Activated CD8-positive, alpha-beta T cell treated with anti-CD3 and anti-CD28 coated beads, Interleukin-2, amount 10 ng/mL, durations not matched to agents 7 days and 5 days (primary cell): ENCODE data around the gene TYROBP. TPM values are rescaled to one million over a fixed set of nuclear protein-coding genes. Genes with fewer than 3 reads are reported as not detected.
A peak's percentile ranks its signal among the peaks of the same experiment; 100 is the strongest.
"Not testable (repeated sequence)": the region's sequence is repeated elsewhere in the genome, so short reads cannot be mapped to it uniquely, and the experiment has no call there.

Experiments
- ATAC-seq: fragments of 150-1000 bp; cut with Tn5 transposase; one replicate; pipeline ENCODE4 v1.10.0; 2021; ENCODE audit warnings: moderate library complexity
- CTCF ChIA-PET: fragments of 350-600 bp; sonication (Branson Sonifier 250); formaldehyde crosslinking; loops from one replicate; lab custom pipeline; 2021; ENCODE audit warnings: antibody characterized with exemption; lab: Charles Lee
- POLR2A ChIA-PET: fragments of 350-600 bp; sonication (Branson Sonifier 250); formaldehyde crosslinking; loops from one replicate; lab custom pipeline; 2021; ENCODE audit warnings: antibody characterized with exemption; lab: Charles Lee
- DNase-seq: peaks from one replicate; pipeline ENCODE4 v3.0.0-alpha.2; 2020
- H3K27ac Mint-ChIP-seq: one replicate; pipeline ENCODE4 v1.8.0; 2021; ENCODE audit warnings: mild to moderate bottlenecking, mixed read lengths
- H3K27me3 Mint-ChIP-seq: one replicate; pipeline ENCODE4 v1.8.0; 2021; ENCODE audit warnings: low read depth, mixed read lengths
- H3K36me3 Mint-ChIP-seq: one replicate; pipeline ENCODE4 v1.8.0; 2021; ENCODE audit warnings: low read depth, mixed read lengths
- H3K4me1 Mint-ChIP-seq: one replicate; pipeline ENCODE4 v1.8.0; 2021; ENCODE audit warnings: low read depth, mixed read lengths
- H3K4me3 Mint-ChIP-seq: one replicate; pipeline ENCODE4 v1.8.0; 2021; ENCODE audit warnings: mild to moderate bottlenecking, mixed read lengths
- H3K9me3 Mint-ChIP-seq: one replicate; pipeline ENCODE4 v1.8.0; 2022; ENCODE audit warnings: mixed read lengths; ENCODE audit not compliant: insufficient read depth
- total RNA-seq, 2 experiments: library from RNA; stranded (reverse); gene quantifications; one replicate each; pipeline ENCODE4 v1.2.3, GENCODE V29; 2021

The TYROBP gene
- total RNA-seq: under 1 TPM; 0.52 to 0.71 TPM

- no peak within 1 kb of the TSS for H3K4me3 Mint-ChIP-seq
- POLR2A ChIA-PET: no interaction called here
Observed at GRCh38 chr19:35908010-35908441, at the start of gene TYROBP. TYROBP (minus strand) TSS chr19:35908295; CDS start chr19:35908228, 67 bp downstream.

GRCh38 chr19:35957411-35957810 lies 49.3 kb upstream of the TYROBP start:
- CTCF ChIA-PET: interaction anchor here (0.9 to 2.2 kb wide), 2 partner anchors 11 to 31 kb away, joined by 3 to 8 read pairs; no protein-coding TSS in a partner anchor
- H3K36me3 Mint-ChIP-seq, H3K9me3 Mint-ChIP-seq, DNase-seq, H3K4me3 Mint-ChIP-seq, ATAC-seq, POLR2A ChIA-PET: not testable (repeated sequence)
- peaks cover 41% of the 10 kb centered on the region for H3K4me1 Mint-ChIP-seq
- peak overlapping the region; percentile 27 for H3K27ac Mint-ChIP-seq
- H3K27me3 Mint-ChIP-seq: peaks cover 23% of the 10 kb centered on the region

More at GRCh38 chr19:35908010-35908441, at the start of gene TYROBP:
- Mint-ChIP-seq H3K27me3 (no peaks in the 10 kb centered on the region), H3K36me3 (peaks cover 17% of the 10 kb centered on the region), H3K27ac (peak within 1 kb of the TSS; percentile 65), H3K4me1 (peaks cover 57% of the 10 kb centered on the region), H3K9me3 (no peaks in the 10 kb centered on the region)
- ATAC-seq (no peak), DNase-seq (no peak)
- CTCF ChIA-PET: interaction anchor here (1.0 to 2.1 kb wide), 2 partner anchors 23 to 26 kb away, joined by 3 to 9 read pairs; no protein-coding TSS in a partner anchor

- H3K4me1 Mint-ChIP-seq: peaks cover 48% of the 10 kb centered on the region
- H3K9me3 Mint-ChIP-seq: peaks cover 5% of the 10 kb centered on the region
- ATAC-seq: no peak
- H3K4me3 Mint-ChIP-seq: no peak overlapping the region
- POLR2A ChIA-PET: interaction anchor here (0.6 kb wide), 1 partner anchor 343 kb away, joined by 3 read pairs; the partner anchor contains the start of gene HAUS5
- no peak for DNase-seq
- CTCF ChIA-PET: no interaction called here
- H3K27ac Mint-ChIP-seq: no peak overlapping the region
- H3K27me3 Mint-ChIP-seq: peaks cover 23% of the 10 kb centered on the region
- peaks cover 4% of the 10 kb centered on the region for H3K36me3 Mint-ChIP-seq
Observed at GRCh38 chr19:35955881-35956634, 48.0 kb upstream of the TYROBP start.

DNA sequence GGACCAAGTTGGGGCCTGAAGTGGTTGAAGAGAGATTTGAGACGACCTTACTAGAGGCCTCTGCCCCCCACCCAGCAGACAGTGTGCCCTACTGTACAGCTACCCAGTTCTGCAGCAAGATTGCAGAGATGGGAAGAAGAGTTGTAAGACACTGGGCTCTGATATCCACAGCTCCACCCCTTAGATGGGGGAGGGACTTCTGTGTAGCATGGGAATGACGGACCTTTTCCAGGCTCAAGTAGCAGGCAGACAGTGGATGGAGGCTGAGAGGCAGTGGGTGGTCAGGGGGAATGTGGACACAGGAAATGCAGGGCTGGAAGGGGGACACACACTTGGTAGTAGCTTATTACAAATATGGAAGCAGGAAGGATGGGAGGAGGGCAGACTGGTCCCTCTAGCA lies 41.0 kb upstream of the TYROBP start:
- no peak for ATAC-seq
- peaks cover 31% of the 10 kb centered on the region for H3K4me1 Mint-ChIP-seq
- CTCF ChIA-PET: interaction anchor here (0.6 to 1.5 kb wide), 5 partner anchors 21 to 533 kb away, joined by 3 to 4 read pairs (median 3); no protein-coding TSS in a partner anchor

DNA sequence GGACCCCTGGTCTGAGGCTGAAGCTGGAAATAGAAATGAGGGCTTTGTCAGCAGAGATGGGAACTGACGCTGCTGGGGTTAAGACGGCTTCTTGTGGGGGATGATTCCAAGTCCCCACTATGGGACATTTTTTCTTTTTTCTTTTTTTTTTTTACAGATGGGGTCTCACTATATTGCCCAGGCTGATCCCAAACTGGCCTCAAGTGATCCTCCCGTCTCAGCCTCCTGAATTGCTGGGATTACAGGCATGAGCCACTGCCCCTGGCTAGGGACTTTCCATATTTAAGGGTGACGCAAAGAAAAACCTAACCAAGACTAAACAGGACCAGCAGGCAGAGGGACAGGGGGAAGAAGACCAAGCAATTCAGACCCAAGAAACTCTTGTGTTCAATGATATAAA lies 38.1 kb upstream of the TYROBP start:
- no peak for DNase-seq
- H3K36me3 Mint-ChIP-seq: peaks cover 4% of the 10 kb centered on the region
- H3K4me1 Mint-ChIP-seq: peaks cover 8% of the 10 kb centered on the region
- no peak for ATAC-seq
- no peaks in the 10 kb centered on the region for H3K27me3 Mint-ChIP-seq
- H3K4me3 Mint-ChIP-seq: no peak overlapping the region
- H3K27ac Mint-ChIP-seq: no peak overlapping the region
- ChIA-PET CTCF (interaction anchor here (0.8 to 2.8 kb wide), 3 partner anchors 12 to 15 kb away, joined by 3 to 8 read pairs (median 7); no protein-coding TSS in a partner anchor), POLR2A (interaction anchor here (0.8 kb wide), 1 partner anchor 107 kb away, joined by 3 read pairs; no protein-coding TSS in a partner anchor)
- no peaks in the 10 kb centered on the region for H3K9me3 Mint-ChIP-seq

More for the DNA sequence above, 41.0 kb upstream of the TYROBP start:
- DNase-seq: no peak
- Mint-ChIP-seq H3K9me3 (no peaks in the 10 kb centered on the region), H3K27me3 (no peaks in the 10 kb centered on the region), H3K27ac (no peak overlapping the region), H3K36me3 (peaks cover under 1% of the 10 kb centered on the region), H3K4me3 (no peak overlapping the region)
- POLR2A ChIA-PET: interaction anchor here (0.6 to 1.5 kb wide), 3 partner anchors 15 to 105 kb away, joined by 3 to 4 read pairs (median 3); partner anchors contain the start of gene THAP8

GRCh38 chr19:35945121-35945790 lies 37.2 kb upstream of the TYROBP start:
- Mint-ChIP-seq H3K27me3 (no peaks in the 10 kb centered on the region), H3K27ac (peak overlapping the region; percentile 22), H3K4me3 (no peak overlapping the region), H3K4me1 (peaks cover 12% of the 10 kb centered on the region), H3K36me3 (peaks cover 9% of the 10 kb centered on the region), H3K9me3 (no peaks in the 10 kb centered on the region)
- ChIA-PET POLR2A (no interaction called here), CTCF (interaction anchor here (0.8 to 2.8 kb wide), 3 partner anchors 13 to 14 kb away, joined by 3 to 8 read pairs (median 7); no protein-coding TSS in a partner anchor)
- no peak for ATAC-seq
- DNase-seq: no peak

- Mint-ChIP-seq H3K36me3 (peaks cover 9% of the 10 kb centered on the region), H3K27ac (no peak overlapping the region), H3K9me3 (no peaks in the 10 kb centered on the region), H3K4me1 (peaks cover 12% of the 10 kb centered on the region), H3K4me3 (no peak overlapping the region), H3K27me3 (no peaks in the 10 kb centered on the region)
- ATAC-seq: no peak
- DNase-seq: no peak
- POLR2A ChIA-PET: no interaction called here
- CTCF ChIA-PET: interaction anchor here (1.0 to 2.8 kb wide), 2 partner anchors 9 to 13 kb away, joined by 5 to 7 read pairs; no protein-coding TSS in a partner anchor
Observed at GRCh38 chr19:35944556-35944955, 36.5 kb upstream of the TYROBP start.

DNA sequence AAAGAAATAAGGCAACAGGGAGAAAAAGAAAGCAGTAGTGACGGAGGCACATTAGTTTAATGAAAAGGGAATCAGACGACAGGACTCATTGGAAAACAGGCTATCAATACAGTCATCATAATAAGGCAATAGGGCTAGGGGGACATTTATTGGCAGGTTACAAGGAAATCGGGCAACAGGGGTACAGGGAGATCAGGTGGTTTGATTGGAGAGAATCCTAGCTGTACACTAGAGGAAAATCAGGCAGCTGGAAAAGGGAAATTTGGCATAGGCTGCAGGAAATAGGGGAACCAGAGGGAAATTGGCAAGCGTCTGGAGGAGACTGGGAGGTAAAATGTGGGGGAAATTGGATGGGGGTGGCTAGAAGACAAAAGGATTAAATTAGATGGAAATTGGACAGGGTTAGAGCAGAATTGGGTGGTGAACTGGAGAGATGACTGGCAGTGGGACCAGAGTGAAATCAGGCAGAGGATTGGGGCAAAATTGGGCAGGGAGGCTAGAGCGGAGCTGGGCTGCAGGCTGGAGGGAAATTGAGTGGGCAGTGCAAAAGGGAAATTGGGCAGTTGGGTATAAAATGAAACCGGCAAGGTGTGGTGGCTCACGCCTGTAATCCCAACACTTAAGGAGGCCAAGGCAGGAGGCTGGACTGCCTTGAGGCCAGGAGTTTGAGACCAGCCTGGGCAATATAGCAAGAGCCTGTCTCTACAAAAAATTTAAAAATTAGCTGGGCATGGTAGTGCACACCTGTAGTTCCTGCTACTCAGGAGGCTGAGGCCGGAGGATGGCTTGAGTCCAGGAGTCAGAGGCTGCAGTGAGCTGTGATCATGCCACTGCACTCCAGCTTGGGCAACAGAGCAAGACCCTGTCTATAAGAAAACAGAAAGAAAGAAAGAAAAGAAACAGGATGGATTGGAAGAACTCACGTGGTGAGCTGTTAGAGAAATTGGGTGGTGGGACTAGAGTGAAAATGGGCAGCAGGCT lies 35.5 kb upstream of the TYROBP start:
- peaks cover 11% of the 10 kb centered on the region for H3K36me3 Mint-ChIP-seq
- ChIA-PET POLR2A (no interaction called here), CTCF (interaction anchor here (0.6 to 2.8 kb wide), 4 partner anchors 10 to 64 kb away, joined by 3 to 7 read pairs (median 4); no protein-coding TSS in a partner anchor)
- ATAC-seq: no peak
- no peak for DNase-seq
- H3K9me3 Mint-ChIP-seq: no peaks in the 10 kb centered on the region
- H3K4me3 Mint-ChIP-seq: no peak overlapping the region
- H3K27ac Mint-ChIP-seq: no peak overlapping the region
- H3K27me3 Mint-ChIP-seq: no peaks in the 10 kb centered on the region
- peaks cover 16% of the 10 kb centered on the region for H3K4me1 Mint-ChIP-seq

- no peaks in the 10 kb centered on the region for H3K27me3 Mint-ChIP-seq
- H3K9me3 Mint-ChIP-seq: no peaks in the 10 kb centered on the region
- H3K4me1 Mint-ChIP-seq: peaks cover 24% of the 10 kb centered on the region
- H3K36me3 Mint-ChIP-seq: peaks cover 11% of the 10 kb centered on the region
- no peak for DNase-seq
- no peak for ATAC-seq
- H3K4me3 Mint-ChIP-seq: no peak overlapping the region
- CTCF ChIA-PET: no interaction called here
- POLR2A ChIA-PET: no interaction called here
- H3K27ac Mint-ChIP-seq: no peak overlapping the region
Observed at GRCh38 chr19:35942235-35942634, 34.1 kb upstream of the TYROBP start.

- no peaks in the 10 kb centered on the region for H3K9me3 Mint-ChIP-seq
- ATAC-seq (no peak), DNase-seq (no peak)
- H3K36me3 Mint-ChIP-seq: peaks cover 11% of the 10 kb centered on the region
- POLR2A ChIA-PET: no interaction called here
- H3K27ac Mint-ChIP-seq: no peak overlapping the region
- CTCF ChIA-PET: no interaction called here
- no peak overlapping the region for H3K4me3 Mint-ChIP-seq
- H3K27me3 Mint-ChIP-seq: no peaks in the 10 kb centered on the region
- H3K4me1 Mint-ChIP-seq: peaks cover 30% of the 10 kb centered on the region
Observed at GRCh38 chr19:35940839-35941238, 32.7 kb upstream of the TYROBP start.
